Fibroblast of villous mesenchyme (primary cell): Measurements from ENCODE around the gene RUNX1. TPM values are rescaled to one million over a fixed set of nuclear protein-coding genes. Genes with fewer than 3 reads are reported as not detected.
A peak's percentile ranks its signal among the peaks of the same experiment; 100 is the strongest.

Source experiments
- DNase-seq: peaks from one replicate; pipeline ENCODE4 v3.0.0-alpha.2; 2010; ENCODE audit warnings: low read depth
- H3K4me3 ChIP-seq: 2 replicates; pipeline ENCODE4 v1.5.1; 2011; ENCODE audit warnings: low read depth, mild to moderate bottlenecking, low read length
- CTCF ChIP-seq: IDR thresholded peaks from 2 replicates; pipeline ENCODE4 v1.5.1; 2012; ENCODE audit warnings: low read depth, mild to moderate bottlenecking, low read length; ENCODE audit not compliant: insufficient read depth
- total RNA-seq: library from RNA; depleted of rRNA; stranded (reverse); fragments of >200 nt; gene quantifications from 2 replicates; pipeline ENCODE4 v1.2.3, GENCODE V29; 2012

RUNX1 gene
- total RNA-seq, 1 donor: 21.6 TPM

- no peak for DNase-seq
- no peak for TF ChIP-seq CTCF
- peak overlapping the region; percentile 73 for H3K4me3 ChIP-seq
Observed at GRCh38 chr21:34891613-34891943, 157.5 kb downstream of the RUNX1 start.

GRCh38 chr21:34890724-34891612, 158.1 kb downstream of the RUNX1 start:
- peak; percentile 44 for DNase-seq

GRCh38 chr21:34890470-34890723, 158.7 kb downstream of the RUNX1 start:
- peak overlapping the region; percentile 73 for H3K4me3 ChIP-seq
- DNase-seq: no peak
- TF ChIP-seq CTCF: no peak

More at GRCh38 chr21:34890724-34891612, 158.1 kb downstream of the RUNX1 start:
- peak; percentile 11 for TF ChIP-seq CTCF
- peak overlapping the region; percentile 73 for H3K4me3 ChIP-seq

GRCh38 chr21:34889676-34890469, 159.2 kb downstream of the RUNX1 start:
- peak; percentile 54 for TF ChIP-seq CTCF
- DNase-seq: peak; percentile 75
- H3K4me3 ChIP-seq: peak overlapping the region; percentile 73

- no peak for TF ChIP-seq CTCF
- DNase-seq: peak; percentile 77
- peak overlapping the region; percentile 73 for H3K4me3 ChIP-seq
Observed at GRCh38 chr21:34889320-34889675, 159.8 kb downstream of the RUNX1 start.

GRCh38 chr21:34888569-34889319, 160.4 kb downstream of the RUNX1 start:
- DNase-seq: peak; percentile 97

More at GRCh38 chr21:34888569-34889319, 160.4 kb downstream of the RUNX1 start:
- no peak for TF ChIP-seq CTCF
- peak overlapping the region; percentile 84 for H3K4me3 ChIP-seq
